ENCODE data around the gene SLC15A3.
"Not testable (repeated sequence)": the region's sequence is repeated elsewhere in the genome, so short reads cannot be mapped to it uniquely, and the experiment has no call there.

Gene SLC15A3

GRCh38 chr11:60974726-60975125 is 22.8 kb upstream of the SLC15A3 start:
- no peak for DNase-seq (ENCODE audit: low spot score)

- DNase-seq (ENCODE audit: low spot score): not testable (repeated sequence)
Measured at GRCh38 chr11:60974316-60974715, 22.3 kb upstream of the SLC15A3 start.

- no peak for DNase-seq (ENCODE audit: low spot score)
Measured at GRCh38 chr11:60973699-60974098, 21.7 kb upstream of the SLC15A3 start.

GRCh38 chr11:60972182-60973030 is 20.4 kb upstream of the SLC15A3 start:
- DNase-seq (ENCODE audit: low spot score): no peak

GRCh38 chr11:60971520-60971919 is 19.5 kb upstream of the SLC15A3 start, which contains the start of gene CD6:
CD6 (plus strand) TSS chr11:60971680; CDS start chr11:60971866, 186 bp downstream.
- DNase-seq (ENCODE audit: low spot score): no peak

- no peak for DNase-seq (ENCODE audit: low spot score)
Measured at GRCh38 chr11:60970890-60971289, 18.9 kb upstream of the SLC15A3 start.

- no peak for DNase-seq (ENCODE audit: low spot score)
Measured at GRCh38 chr11:60970369-60970774, 18.4 kb upstream of the SLC15A3 start.

GRCh38 chr11:60968223-60968622 is 16.2 kb upstream of the SLC15A3 start:
- no peak for DNase-seq (ENCODE audit: low spot score)

- no peak for DNase-seq (ENCODE audit: low spot score)
Measured at GRCh38 chr11:60966890-60967289, 14.9 kb upstream of the SLC15A3 start.

- no peak for DNase-seq (ENCODE audit: low spot score)
Measured at GRCh38 chr11:60964801-60965200, 12.8 kb upstream of the SLC15A3 start.

- no peak for DNase-seq (ENCODE audit: low spot score)
Measured at GRCh38 chr11:60960405-60960804, 8.4 kb upstream of the SLC15A3 start.

GRCh38 chr11:60959431-60959830 is 7.5 kb upstream of the SLC15A3 start:
- DNase-seq (ENCODE audit: low spot score): no peak

GRCh38 chr11:60957188-60957587 is 5.2 kb upstream of the SLC15A3 start:
- DNase-seq (ENCODE audit: low spot score): no peak

- DNase-seq (ENCODE audit: low spot score): no peak
Measured at GRCh38 chr11:60955571-60955970, 3.6 kb upstream of the SLC15A3 start.

- DNase-seq (ENCODE audit: low spot score): no peak
Measured at GRCh38 chr11:60954421-60954820, 2.4 kb upstream of the SLC15A3 start.

GRCh38 chr11:60953781-60954180 is 1.8 kb upstream of the SLC15A3 start:
- no peak for DNase-seq (ENCODE audit: low spot score)

GRCh38 chr11:60952742-60953170 is 780 bp upstream of the SLC15A3 start:
- no peak for DNase-seq (ENCODE audit: low spot score)

- no peak for DNase-seq (ENCODE audit: low spot score)
Measured at GRCh38 chr11:60951606-60951903, 421 bp downstream of the SLC15A3 start.

GRCh38 chr11:60950933-60951605 is 907 bp downstream of the SLC15A3 start:
- DNase-seq (ENCODE audit: low spot score): no peak

- no peak for DNase-seq (ENCODE audit: low spot score)
Measured at GRCh38 chr11:60950024-60950423, 2.0 kb downstream of the SLC15A3 start.

- no peak for DNase-seq (ENCODE audit: low spot score)
Measured at GRCh38 chr11:60948250-60948649, 3.7 kb downstream of the SLC15A3 start.

GRCh38 chr11:60947700-60948099 is 4.3 kb downstream of the SLC15A3 start:
- DNase-seq (ENCODE audit: low spot score): no peak

- no peak for DNase-seq (ENCODE audit: low spot score)
Measured at GRCh38 chr11:60946601-60947264, 5.2 kb downstream of the SLC15A3 start.

Data from left forelimb (tissue), 1 donor.